HepG2 (cell line): ENCODE data around the gene EMILIN3. TPM values are rescaled to one million over a fixed set of nuclear protein-coding genes. Genes with fewer than 3 reads are reported as not detected.

ENCODE experiments used
- ATF7 ChIP-seq, 2 experiments: fragments of 450-650 bp in 1 of 2; sonication (generic) in 1 of 2; formaldehyde crosslinking in 1 of 2; IDR thresholded peaks; 2 replicates each; pipeline versions ENCODE4 v1.4.0 to v1.6.1; 2016 to 2020; ENCODE audit warnings: antibody characterized with exemption in 1 of 2, mild to moderate bottlenecking in 1 of 2, missing genetic modification reagents in 1 of 2
- CEBPB ChIP-seq: IDR thresholded peaks from 2 replicates; pipeline ENCODE4 v1.6.1; 2011; ENCODE audit warnings: low read depth, low read length, improper control_type of control experiment, borderline replicate concordance
- CEBPG ChIP-seq: IDR thresholded peaks from 2 replicates; pipeline ENCODE4 v1.6.1; 2016
- CREB1 ChIP-seq, 2 experiments: fragments of 450-650 bp in 1 of 2; IDR thresholded peaks; 2 replicates each; pipeline ENCODE4 v1.6.1; 2016 to 2017; ENCODE audit warnings: control low read depth in 1 of 2, mild to moderate bottlenecking in 1 of 2, missing compliant biosample characterization in 1 of 2, missing genetic modification characterization in 1 of 2
- FOXO4 ChIP-seq: sonication (generic); formaldehyde crosslinking; conservative IDR thresholded peaks from 2 replicates; pipeline ENCODE4 v1.8.1; 2023; ENCODE audit warnings: missing genetic modification reagents
- GATAD2A ChIP-seq: IDR thresholded peaks from 2 replicates; pipeline ENCODE4 v1.6.1; 2016
- MXD1 ChIP-seq: sonication (generic); formaldehyde crosslinking; IDR thresholded peaks from 2 replicates; pipeline ENCODE4 v1.4.0; 2020; ENCODE audit warnings: mild to moderate bottlenecking, missing genetic modification reagents
- NR2F1 ChIP-seq, 2 experiments: fragments of 450-650 bp in 1 of 2; formaldehyde crosslinking in 1 of 2; IDR thresholded peaks; 2 replicates each; pipeline versions ENCODE4 v1.5.0 to v1.6.1; 2016 to 2020; ENCODE audit warnings: mild to moderate bottlenecking in 1 of 2, missing compliant biosample characterization in 1 of 2, missing genetic modification reagents in 1 of 2, moderate library complexity in 1 of 2
- PATZ1 ChIP-seq: sonication (generic); formaldehyde crosslinking; IDR thresholded peaks from 2 replicates; pipeline ENCODE4 v1.4.0; 2020; ENCODE audit warnings: missing genetic modification reagents
- ZBTB33 ChIP-seq: sonication (generic); formaldehyde crosslinking; IDR thresholded peaks from 2 replicates; pipeline ENCODE4 v1.4.0; 2020; ENCODE audit warnings: missing genetic modification reagents
- ZBTB43 ChIP-seq: sonication (generic); formaldehyde crosslinking; conservative IDR thresholded peaks from 2 replicates; pipeline ENCODE4 v1.4.0; 2020; ENCODE audit warnings: missing genetic modification reagents
- ZSCAN20 ChIP-seq: sonication (generic); formaldehyde crosslinking; IDR thresholded peaks from 2 replicates; pipeline ENCODE4 v1.4.0; 2020; ENCODE audit warnings: missing genetic modification reagents, mild to moderate bottlenecking, borderline replicate concordance
- ZSCAN9 ChIP-seq: IDR thresholded peaks from 2 replicates; pipeline ENCODE4 v1.6.1; 2016; ENCODE audit warnings: borderline replicate concordance
- polyA plus RNA-seq, 8 experiments: library from polyadenylated mRNA; depleted of rRNA in 3 of 8; stranded (reverse) in 7 of 8; unstranded in 1 of 8; fragments of >200 nt; fragmentation: Illumina TruSeq in 4 of 8; extraction: Trizol in 4 of 8; gene quantifications; 2 replicates each; pipeline versions ENCODE4 v1.2.1 to v1.2.3, GENCODE V29; 2011 to 2016; ENCODE audit warnings: low read depth in 4 of 8, missing spikeins in 1 of 8, mixed read lengths in 1 of 8; ENCODE audit not compliant: insufficient read depth in 1 of 8
- total RNA-seq, 5 experiments: library from RNA; depleted of rRNA; stranded (reverse); fragments of >200 nt; fragmentation: Illumina TruSeq; extraction: Trizol; gene quantifications; 2 replicates each; pipeline ENCODE4 v1.2.3, GENCODE V29; 2016; ENCODE audit warnings: low read depth in 1 of 5

Gene EMILIN3
- total and polyA plus RNA-seq, 2 of the 13 experiments (the other 11 are each of a cell fraction or from before 2014, with no cell fraction given) = 0.25 to 0.29 TPM

GRCh38 chr20:41392871-41393704 is 26.5 kb upstream of the EMILIN3 start (continued):
- 0 out of 2 replicates have a peak, but pooled peaks have one; percentile 37 for TF ChIP-seq FOXO4
- TF ChIP-seq NR2F1 (CRISPR knock-in tag; IDR thresholded peaks at IDR 0.05) = 0 out of 4 replicates have a peak, but pooled peaks of 1 of the 2 experiments have one; percentile 20
- TF ChIP-seq ZSCAN20 (CRISPR knock-in tag) = no peak
- TF ChIP-seq ATF7 (IDR thresholded peaks at IDR 0.05) = peak; percentile 94
- TF ChIP-seq ATF7 (CRISPR knock-in tag; IDR thresholded peaks at IDR 0.05) = no peak
- TF ChIP-seq CREB1 (IDR thresholded peaks at IDR 0.05) = peak; percentile 98
- no peak for TF ChIP-seq CREB1 (CRISPR knock-in tag; IDR thresholded peaks at IDR 0.05)
- TF ChIP-seq GATAD2A (CRISPR knock-in tag) = no peak
- TF ChIP-seq ZSCAN9 (CRISPR knock-in tag) = no peak
- TF ChIP-seq ZBTB43 (CRISPR knock-in tag) = 0 out of 2 replicates have a peak, but pooled peaks have one; percentile 33
- TF ChIP-seq ZBTB33 = 0 out of 2 replicates have a peak, but pooled peaks have one; percentile 15
- TF ChIP-seq PATZ1 (CRISPR knock-in tag) = 0 out of 2 replicates have a peak, but pooled peaks have one; percentile 11
- peak; percentile 62; the same call in 1 of the 2 replicates for TF ChIP-seq CEBPB
- no peak for TF ChIP-seq MXD1
- peak; percentile 47; the same call in 1 of the 2 replicates for TF ChIP-seq CEBPG (CRISPR knock-in tag)
